Uterus (tissue), 2 donors: ENCODE data around the gene FAM184A.

ENCODE experiments used
- POLR2A ChIP-seq, 2 donors: fragments of 450-650 bp; IDR thresholded peaks; one replicate each; pipeline ENCODE4 v1.6.1; 2016; ENCODE audit warnings: antibody characterized with exemption in 2 of 2, mild to moderate bottlenecking in 1 of 2, moderate library complexity in 1 of 2
- TF ChIP-seq, protein P1 (sequence below), 4 experiments: fragments of 200-600 bp in 2 of 4; fragments of 450-650 bp in 2 of 4; sonication (generic) in 2 of 4; IDR thresholded peaks; one replicate each; pipeline ENCODE4 v1.5.1; 2016 to 2019; ENCODE audit warnings: antibody characterized with exemption in 4 of 4, mild to moderate bottlenecking in 2 of 4, moderate library complexity in 1 of 4

- TF ChIP-seq, protein P1, sequence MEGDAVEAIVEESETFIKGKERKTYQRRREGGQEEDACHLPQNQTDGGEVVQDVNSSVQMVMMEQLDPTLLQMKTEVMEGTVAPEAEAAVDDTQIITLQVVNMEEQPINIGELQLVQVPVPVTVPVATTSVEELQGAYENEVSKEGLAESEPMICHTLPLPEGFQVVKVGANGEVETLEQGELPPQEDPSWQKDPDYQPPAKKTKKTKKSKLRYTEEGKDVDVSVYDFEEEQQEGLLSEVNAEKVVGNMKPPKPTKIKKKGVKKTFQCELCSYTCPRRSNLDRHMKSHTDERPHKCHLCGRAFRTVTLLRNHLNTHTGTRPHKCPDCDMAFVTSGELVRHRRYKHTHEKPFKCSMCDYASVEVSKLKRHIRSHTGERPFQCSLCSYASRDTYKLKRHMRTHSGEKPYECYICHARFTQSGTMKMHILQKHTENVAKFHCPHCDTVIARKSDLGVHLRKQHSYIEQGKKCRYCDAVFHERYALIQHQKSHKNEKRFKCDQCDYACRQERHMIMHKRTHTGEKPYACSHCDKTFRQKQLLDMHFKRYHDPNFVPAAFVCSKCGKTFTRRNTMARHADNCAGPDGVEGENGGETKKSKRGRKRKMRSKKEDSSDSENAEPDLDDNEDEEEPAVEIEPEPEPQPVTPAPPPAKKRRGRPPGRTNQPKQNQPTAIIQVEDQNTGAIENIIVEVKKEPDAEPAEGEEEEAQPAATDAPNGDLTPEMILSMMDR (IDR thresholded peaks at IDR 0.05) = no peak
- no peak for TF ChIP-seq POLR2A (IDR thresholded peaks at IDR 0.05)
Observed at GRCh38 chr6:119108076-119108475, 29.6 kb upstream of the FAM184A start.
